Measurements from ENCODE around the gene SPPL2A.

SPPL2A gene

GRCh38 chr15:50808728-50809127, 43.2 kb upstream of the SPPL2A start:
- no peak overlapping the region for H3K4me3 ChIP-seq (ENCODE audit: low read depth, low read length)
- DNase-seq (ENCODE audit: low read depth) = no peak
- no peak for TF ChIP-seq CTCF (IDR thresholded peaks at IDR 0.05; ENCODE audit: low read depth, low read length, missing control alignments)

GRCh38 chr15:50803479-50804180, 38.1 kb upstream of the SPPL2A start:
- no peak for DNase-seq (ENCODE audit: low read depth)
- TF ChIP-seq CTCF (IDR thresholded peaks at IDR 0.05; ENCODE audit: low read depth, low read length, missing control alignments) = no peak
- no peak overlapping the region for H3K4me3 ChIP-seq (ENCODE audit: low read depth, low read length)

- H3K4me3 ChIP-seq (ENCODE audit: low read depth, low read length) = no peak overlapping the region
- peak; percentile 5 for DNase-seq (ENCODE audit: low read depth)
- no peak for TF ChIP-seq CTCF (IDR thresholded peaks at IDR 0.05; ENCODE audit: low read depth, low read length, missing control alignments)
Measured at GRCh38 chr15:50800715-50801114, 35.2 kb upstream of the SPPL2A start.

GRCh38 chr15:50798684-50799083, 33.2 kb upstream of the SPPL2A start:
- DNase-seq (ENCODE audit: low read depth) = peak; percentile 4
- no peak overlapping the region for H3K4me3 ChIP-seq (ENCODE audit: low read depth, low read length)
- no peak for TF ChIP-seq CTCF (IDR thresholded peaks at IDR 0.05; ENCODE audit: low read depth, low read length, missing control alignments)

- no peak for DNase-seq (ENCODE audit: low read depth)
- no peak for TF ChIP-seq CTCF (IDR thresholded peaks at IDR 0.05; ENCODE audit: low read depth, low read length, missing control alignments)
- H3K4me3 ChIP-seq (ENCODE audit: low read depth, low read length) = no peak overlapping the region
Measured at GRCh38 chr15:50797926-50798325, 32.4 kb upstream of the SPPL2A start.

- TF ChIP-seq CTCF (IDR thresholded peaks at IDR 0.05; ENCODE audit: low read depth, low read length, missing control alignments) = no peak
- no peak overlapping the region for H3K4me3 ChIP-seq (ENCODE audit: low read depth, low read length)
- DNase-seq (ENCODE audit: low read depth) = no peak
Measured at GRCh38 chr15:50791486-50791885, 26.0 kb upstream of the SPPL2A start.

Data from GM12864 (cell line).